Measurements from ENCODE around the gene TMEM150B.

GRCh38 chr19:55339889-55340783 lies 15.0 kb upstream of the TMEM150B start:
- TF ChIP-seq YY1 (IDR thresholded peaks at IDR 0.05; ENCODE audit: low read depth) (no peak), CTCF (IDR thresholded peaks at IDR 0.05) (no peak), SIN3A (IDR thresholded peaks at IDR 0.05; ENCODE audit: borderline replicate concordance, low read depth, low read length) (no peak), CHD2 (IDR thresholded peaks at IDR 0.05; ENCODE audit: low read length, partially characterized antibody) (no peak), EZH2phosphoT487 (IDR thresholded peaks at IDR 0.05; ENCODE audit: borderline replicate concordance, low read depth) (no peak), RCOR1 (IDR thresholded peaks at IDR 0.05; ENCODE audit: low read length) (no peak), NRF1 (IDR thresholded peaks at IDR 0.05; ENCODE audit: low read depth, low read length) (no peak)
